AG04449 (cell line): ENCODE results near the gene SORBS2.

Source experiments
- CTCF ChIA-PET: fragments of 350-600 bp; formaldehyde crosslinking; extraction: SDS; loops from one replicate; lab custom pipeline; 2021; ENCODE audit warnings: antibody characterized with exemption; lab: Yijun Ruan, JAX
- POLR2A ChIA-PET: fragments of 400-600, 350-600 bp; formaldehyde crosslinking; extraction: SDS; loops from one replicate; lab custom pipeline; 2020; ENCODE audit warnings: antibody characterized with exemption, inconsistent platforms; lab: Yijun Ruan, JAX
- DNase-seq: peaks from one replicate; pipeline ENCODE4 v3.0.0-alpha.2; 2010; ENCODE audit warnings: low read depth, low spot score
- H3K4me3 ChIP-seq: 2 replicates; pipeline ENCODE4 v1.5.1; 2011; ENCODE audit warnings: low read depth, mild to moderate bottlenecking, control low read depth, low read length
- CTCF ChIP-seq: IDR thresholded peaks from one replicate; pipeline ENCODE4 v1.5.1; 2011; ENCODE audit warnings: mild to moderate bottlenecking, moderate library complexity, low read length, control low read depth, inconsistent platforms; ENCODE audit not compliant: insufficient read depth; ENCODE audit errors: missing control alignments

SORBS2 gene

GRCh38 chr4:185839770-185840169, 27.8 kb upstream of the SORBS2 start:
- no peak overlapping the region for H3K4me3 ChIP-seq
- no peak for DNase-seq
- no peak for TF ChIP-seq CTCF
- POLR2A ChIA-PET = interaction anchor here (0.6 to 1.0 kb wide), 3 partner anchors 8 to 109 kb away, joined by 3 to 6 read pairs (median 4); no protein-coding TSS in a partner anchor
- CTCF ChIA-PET = interaction anchor here (1.3 to 1.9 kb wide), 3 partner anchors 10 to 182 kb away, joined by 3 to 4 read pairs (median 4); no protein-coding TSS in a partner anchor

GRCh38 chr4:185839194-185839712, 27.3 kb upstream of the SORBS2 start:
- CTCF ChIA-PET = interaction anchor here (1.3 to 1.9 kb wide), 4 partner anchors 10 to 182 kb away, joined by 3 to 6 read pairs (median 4); no protein-coding TSS in a partner anchor
- peak; percentile 79 for DNase-seq
- no peak overlapping the region for H3K4me3 ChIP-seq
- TF ChIP-seq CTCF = no peak
- POLR2A ChIA-PET = interaction anchor here (0.7 to 1.0 kb wide), 2 partner anchors 8 to 71 kb away, joined by 3 to 6 read pairs; no protein-coding TSS in a partner anchor

GRCh38 chr4:185838514-185839193, 26.7 kb upstream of the SORBS2 start:
- H3K4me3 ChIP-seq = no peak overlapping the region
- no peak for DNase-seq
- ChIA-PET CTCF (interaction anchor here (1.0 to 1.9 kb wide), 4 partner anchors 9 to 183 kb away, joined by 3 to 6 read pairs (median 4); no protein-coding TSS in a partner anchor), POLR2A (interaction anchor here (1.0 kb wide), 1 partner anchor 9 kb away, joined by 6 read pairs; no protein-coding TSS in a partner anchor)
- TF ChIP-seq CTCF = no peak

GRCh38 chr4:185838104-185838452, 26.1 kb upstream of the SORBS2 start:
- no peak for DNase-seq
- CTCF ChIA-PET = interaction anchor here (1.0 to 1.5 kb wide), 2 partner anchors 8 to 183 kb away, joined by 3 to 6 read pairs; no protein-coding TSS in a partner anchor
- no peak for TF ChIP-seq CTCF
- POLR2A ChIA-PET = no interaction called here
- H3K4me3 ChIP-seq = no peak overlapping the region

GRCh38 chr4:185837415-185838103, 25.6 kb upstream of the SORBS2 start:
- no peak for TF ChIP-seq CTCF
- ChIA-PET CTCF (interaction anchor here (1.0 to 1.5 kb wide), 2 partner anchors 8 to 184 kb away, joined by 3 to 6 read pairs; no protein-coding TSS in a partner anchor), POLR2A (no interaction called here)
- DNase-seq = no peak
- H3K4me3 ChIP-seq = no peak overlapping the region
